Measurements from ENCODE around the gene SPATA32. TPM values are rescaled to one million over a fixed set of nuclear protein-coding genes. Genes with fewer than 3 reads are reported as not detected.

The SPATA32 gene
- total and polyA plus RNA-seq, 9 donors, result 0.12 TPM; not detected in 8

DNA sequence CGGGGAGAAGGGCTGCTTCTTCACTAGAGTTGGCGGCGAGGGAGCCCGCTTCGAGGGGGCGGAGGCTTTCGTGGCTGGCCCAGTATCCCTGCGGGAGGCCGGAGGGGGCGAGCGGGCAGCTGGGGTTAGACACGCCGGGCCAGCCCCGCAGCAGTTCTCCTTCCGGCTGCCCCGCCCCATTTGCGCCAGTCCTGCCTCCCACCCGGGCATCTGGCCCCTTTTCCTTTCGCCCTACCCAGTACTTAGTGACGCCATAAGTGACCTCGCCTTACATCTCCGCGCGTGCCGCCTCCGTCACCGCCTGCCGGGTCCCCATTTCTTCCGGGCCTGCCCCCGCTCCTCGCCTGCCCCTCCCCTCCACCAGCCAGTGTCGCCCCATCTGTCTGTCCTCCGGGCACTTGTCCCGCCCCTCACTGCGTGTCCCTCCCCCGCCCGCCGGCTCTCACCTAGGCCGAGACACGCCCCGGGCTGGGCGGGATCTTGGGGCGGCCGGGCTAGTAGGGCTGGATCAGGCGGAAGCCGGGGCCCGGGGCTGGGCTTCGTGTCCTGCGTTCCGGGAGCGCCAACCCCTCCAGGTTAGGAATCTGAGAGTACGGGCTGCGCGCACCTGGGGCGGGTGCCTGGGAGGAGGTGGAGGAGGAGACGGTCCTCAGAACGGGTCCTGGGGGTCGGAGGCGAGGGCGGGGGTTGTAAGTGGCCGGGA lies 14.3 kb downstream of the SPATA32 start:
- Histone ChIP-seq H3K27me3 (no peaks in the 10 kb centered on the region), H3K4me1 (ENCODE audit: insufficient read depth) (peaks cover 7% of the 10 kb centered on the region), H3K9me3 (no peaks in the 10 kb centered on the region), H3K36me3 (no peaks in the 10 kb centered on the region), H3K27ac (no peak overlapping the region), H3K4me3 (peak overlapping the region; percentile 34)
- no peak for TF ChIP-seq CTCF (IDR thresholded peaks at IDR 0.05)
- TF ChIP-seq EP300 (IDR thresholded peaks at IDR 0.05), result no peak
- TF ChIP-seq POLR2A (IDR thresholded peaks at IDR 0.05), result no peak
- DNase-seq, result peak; percentile 67 to 83 (median 80)
- WGBS, 3 donors, result 1% methylated on average over 51 to 61 of the region's 61 CpGs
- intact Hi-C loops (cut with DNase I), result no loop called here

DNA sequence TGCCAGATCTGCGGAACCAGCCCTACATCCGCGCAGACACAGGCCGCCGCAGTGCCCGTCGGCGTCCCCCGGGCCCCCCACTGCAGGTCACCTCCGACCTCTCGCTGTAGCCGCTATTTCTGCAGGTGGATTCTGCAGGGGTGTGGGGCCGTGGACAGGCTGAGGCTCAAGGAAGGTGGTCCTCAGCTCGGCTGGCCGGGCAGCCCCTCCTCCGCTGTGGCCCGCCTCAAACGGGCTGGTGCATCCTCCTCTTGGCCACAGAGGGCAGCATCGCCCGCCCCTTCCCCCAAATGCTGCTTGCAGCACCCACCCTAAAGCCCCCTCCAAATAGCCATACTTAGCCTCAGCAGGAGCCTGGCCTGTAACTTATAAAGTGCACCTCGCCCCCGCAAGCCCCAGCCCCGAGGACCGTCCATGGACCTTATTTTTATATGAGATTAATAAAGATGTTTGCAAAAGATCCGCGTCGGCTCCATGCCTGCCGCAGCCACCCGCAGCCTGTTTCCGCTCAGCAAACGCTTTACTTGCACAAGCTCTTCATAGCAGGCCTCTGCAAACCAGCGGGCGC lies 14.9 kb downstream of the SPATA32 start:
- Histone ChIP-seq H3K9me3 (no peaks in the 10 kb centered on the region), H3K4me1 (ENCODE audit: insufficient read depth) (peaks cover 7% of the 10 kb centered on the region), H3K36me3 (no peaks in the 10 kb centered on the region), H3K27ac (no peak overlapping the region), H3K4me3 (peak overlapping the region; percentile 34), H3K27me3 (no peaks in the 10 kb centered on the region)
- intact Hi-C loops (cut with DNase I), result no loop called here
- 5 to 11% (median 9%) methylated on average over 32 to 33 of the region's 33 CpGs for WGBS, 3 donors
- DNase-seq, result peak in 2 of 5 donors; percentile 34 to 55
- TF ChIP-seq EP300 (IDR thresholded peaks at IDR 0.05) (no peak), POLR2A (IDR thresholded peaks at IDR 0.05) (no peak), CTCF (IDR thresholded peaks at IDR 0.05) (peak in 1 of 3 donors; percentile 28)

GRCh38 chr17:45246338-45246737 lies 15.6 kb downstream of the SPATA32 start:
- intact Hi-C loops (cut with DNase I), result no loop called here
- H3K27me3 ChIP-seq, result no peaks in the 10 kb centered on the region
- WGBS, 3 donors, result 54 to 64% (median 56%) methylated on average over 8 of the region's 8 CpGs
- DNase-seq, result peak in 1 of 5 donors; percentile 16
- no peak overlapping the region for H3K27ac ChIP-seq
- no peak for TF ChIP-seq POLR2A (IDR thresholded peaks at IDR 0.05)
- no peak overlapping the region for H3K4me3 ChIP-seq
- no peaks in the 10 kb centered on the region for H3K36me3 ChIP-seq
- peaks cover 10% of the 10 kb centered on the region for H3K4me1 ChIP-seq (ENCODE audit: insufficient read depth)
- no peaks in the 10 kb centered on the region for H3K9me3 ChIP-seq

- Histone ChIP-seq H3K9me3 (no peaks in the 10 kb centered on the region), H3K4me1 (ENCODE audit: insufficient read depth) (peaks cover 11% of the 10 kb centered on the region), H3K4me3 (no peak overlapping the region), H3K27me3 (no peaks in the 10 kb centered on the region), H3K27ac (no peak overlapping the region), H3K36me3 (no peaks in the 10 kb centered on the region)
- intact Hi-C loops (cut with DNase I), result no loop called here
- DNase-seq, result peak in 1 of 5 donors; percentile 21
- no peak for TF ChIP-seq CTCF (IDR thresholded peaks at IDR 0.05)
- no peak for TF ChIP-seq EP300 (IDR thresholded peaks at IDR 0.05)
- no peak for TF ChIP-seq POLR2A (IDR thresholded peaks at IDR 0.05)
- WGBS, 3 donors, result 89 to 93% (median 91%) methylated on average over 21 of the region's 21 CpGs
These were observed 16.9 kb downstream of the SPATA32 start for GRCh38 chr17:45244725-45245656.

All from ovary (tissue), 9 donors.